HCT116 (cell line): ENCODE data around the gene PIP5KL1. TPM values are rescaled to one million over a fixed set of nuclear protein-coding genes. Genes with fewer than 3 reads are reported as not detected.

Source experiments
- ATAC-seq: fragments of 200-7000 bp; cut with Tn5 transposase; 2 replicates; pipeline ENCODE4 v1.9.1; 2020; ENCODE audit warnings: mild to moderate bottlenecking, moderate library complexity
- BruUV-seq: library from RNA; stranded (reverse); fragments of 400-500 nt; replicated peaks from 2 replicates; lab custom pipeline; 2021; lab: Mats Ljungman, UMichigan
- CTCF ChIA-PET: fragments of 300-600 bp; sonication (Branson Sonifier 250); formaldehyde crosslinking; loops from one replicate; lab custom pipeline; 2021; ENCODE audit warnings: antibody characterized with exemption; lab: Charles Lee
- POLR2A ChIA-PET: fragments of 300-600, 350-600 bp; sonication (Branson Sonifier 250); formaldehyde crosslinking; loops from one replicate; lab custom pipeline; 2021; ENCODE audit warnings: antibody characterized with exemption; lab: Charles Lee
- RAD21 ChIA-PET, 2 experiments: fragments of 300-600 bp; sonication (Branson Sonifier 250); formaldehyde crosslinking; loops; one replicate each; lab custom pipeline; 2023; ENCODE audit warnings: low total read pairs in 2 of 2; ENCODE audit not compliant: uncharacterized antibody in 2 of 2, unreplicated experiment in 2 of 2, low non-redundant PET in 1 of 2; lab: Charles Lee
- DNase-seq: peaks from one replicate; pipeline ENCODE4 v3.0.0-alpha.2; 2010; ENCODE audit warnings: low read depth, low spot score
- H2AFZ ChIP-seq: fragments of 200-600 bp; shearing (Covaris generic), sonication (generic); 2 replicates; pipeline ENCODE4 v1.6.1; 2017; ENCODE audit warnings: low read depth, mixed run types, mixed read lengths, antibody characterized with exemption, low read length; ENCODE audit not compliant: poor library complexity, severe bottlenecking
- H3K27ac ChIP-seq: 2 replicates; pipeline ENCODE4 v1.5.1; 2012; ENCODE audit warnings: low read depth, low read length
- H3K27me3 ChIP-seq: fragments of 200-600 bp; sonication (generic); 2 replicates; pipeline ENCODE4 v1.6.1; 2016; ENCODE audit warnings: mixed run types, low read length, mixed read lengths; ENCODE audit not compliant: insufficient read depth
- H3K36me3 ChIP-seq, 2 experiments: fragments of 200-500 bp in 1 of 2; fragments of 200-600 bp in 1 of 2; sonication (Bioruptor generic) in 1 of 2; sonication (generic) in 1 of 2; 2 replicates each; pipeline versions ENCODE4 v1.5.1 to v1.6.1; 2014 to 2016; ENCODE audit warnings: low read length in 2 of 2, inconsistent platforms in 1 of 2, mixed read lengths in 1 of 2, mixed run types in 1 of 2; ENCODE audit not compliant: insufficient read depth in 2 of 2, control insufficient read depth in 1 of 2
- H3K4me1 ChIP-seq, 2 experiments: fragments of 200-600 bp in 1 of 2; sonication (generic) in 1 of 2; 2 replicates each; pipeline versions ENCODE4 v1.5.1 to v1.6.1; 2012 to 2017; ENCODE audit warnings: low read length in 2 of 2, inconsistent platforms in 1 of 2, mild to moderate bottlenecking in 1 of 2, mixed read lengths in 1 of 2, mixed run types in 1 of 2, moderate library complexity in 1 of 2; ENCODE audit not compliant: insufficient read depth in 2 of 2, control insufficient read depth in 1 of 2
- H3K4me2 ChIP-seq: fragments of 200-600 bp; sonication (generic); 2 replicates; pipeline ENCODE4 v1.6.1; 2017; ENCODE audit warnings: mixed run types, low read length, mixed read lengths
- H3K4me3 ChIP-seq, 2 experiments: fragments of 200-600 bp in 1 of 2; sonication (generic) in 1 of 2; replicated peaks in 1 of 2; 2 replicates each; pipeline ENCODE4 v1.5.1; 2011 to 2016; ENCODE audit warnings: low read length in 2 of 2, control low read depth in 1 of 2, low read depth in 1 of 2, mild to moderate bottlenecking in 1 of 2, mixed read lengths in 1 of 2, mixed run types in 1 of 2
- H3K79me2 ChIP-seq: fragments of 200-600 bp; sonication (generic); 2 replicates; pipeline ENCODE4 v1.6.1; 2017; ENCODE audit warnings: mild to moderate bottlenecking, mixed run types, low read length, moderate library complexity, mixed read lengths; ENCODE audit not compliant: insufficient read depth
- H3K9ac ChIP-seq: fragments of 200-600 bp; sonication (generic); 2 replicates; pipeline ENCODE4 v1.6.1; 2016; ENCODE audit warnings: low read length, mixed read lengths
- H3K9me2 ChIP-seq: fragments of 200-600 bp; sonication (generic), shearing (Covaris generic); 2 replicates; pipeline ENCODE4 v1.6.1; 2017; ENCODE audit warnings: mixed run types, mild to moderate bottlenecking, moderate library complexity; ENCODE audit not compliant: insufficient read depth
- H3K9me3 ChIP-seq, 2 experiments: fragments of 200-500 bp in 1 of 2; fragments of 200-600 bp in 1 of 2; sonication (Bioruptor generic) in 1 of 2; sonication (generic) in 1 of 2; 2 replicates each; pipeline ENCODE4 v1.6.1; 2014 to 2017; ENCODE audit warnings: low read length in 2 of 2, mixed read lengths in 2 of 2, inconsistent platforms in 1 of 2, low read depth in 1 of 2, mild to moderate bottlenecking in 1 of 2, mixed run types in 1 of 2, moderate library complexity in 1 of 2; ENCODE audit not compliant: control insufficient read depth in 1 of 2, insufficient read depth in 1 of 2
- H4K20me1 ChIP-seq: fragments of 200-600 bp; sonication (generic), shearing (Covaris generic); 2 replicates; pipeline ENCODE4 v1.6.1; 2017; ENCODE audit warnings: mixed run types, mild to moderate bottlenecking, moderate library complexity; ENCODE audit not compliant: insufficient read depth
- ATF3 ChIP-seq: IDR thresholded peaks from 2 replicates; pipeline ENCODE4 v1.6.1; 2012
- CBX3 ChIP-seq: IDR thresholded peaks from 2 replicates; pipeline ENCODE4 v1.6.1; 2012; ENCODE audit warnings: low read depth
- CEBPB ChIP-seq: IDR thresholded peaks from 2 replicates; pipeline ENCODE4 v1.6.1; 2012; ENCODE audit warnings: low read depth
- EGR1 ChIP-seq: IDR thresholded peaks from 2 replicates; pipeline ENCODE4 v1.6.1; 2012; ENCODE audit warnings: low read depth
- FOSL1 ChIP-seq: IDR thresholded peaks from 2 replicates; pipeline ENCODE4 v1.6.1; 2012; ENCODE audit warnings: low read depth
- JUND ChIP-seq: IDR thresholded peaks from 2 replicates; pipeline ENCODE4 v1.6.1; 2012
- POLR2A ChIP-seq: IDR thresholded peaks from 2 replicates; pipeline ENCODE4 v1.7.0; 2011; ENCODE audit warnings: borderline replicate concordance; ENCODE audit not compliant: insufficient read depth, insufficient read length; ENCODE audit errors: extremely low read depth
- RAD21 ChIP-seq: IDR thresholded peaks from 2 replicates; pipeline ENCODE4 v1.6.1; 2012; ENCODE audit warnings: low read depth, mild to moderate bottlenecking
- SIN3A ChIP-seq: IDR thresholded peaks from 2 replicates; pipeline ENCODE4 v1.6.1; 2012; ENCODE audit warnings: low read depth
- TCF7L2 ChIP-seq: IDR thresholded peaks from 2 replicates; pipeline ENCODE4 v1.7.0; 2011; ENCODE audit warnings: borderline replicate concordance, inconsistent platforms; ENCODE audit not compliant: insufficient read depth, insufficient read length; ENCODE audit errors: extremely low read depth
- ZNF274 ChIP-seq: fragments of 200-500 bp; sonication (Bioruptor generic); IDR thresholded peaks from 2 replicates; pipeline ENCODE4 v1.6.1; 2014; ENCODE audit warnings: mild to moderate bottlenecking, low read depth, low read length, inconsistent platforms
- intact Hi-C: fragments of 100-400 bp; cut with micrococcal nuclease; formaldehyde crosslinking; loops from 2 replicates; pipeline ENCODE4 v1.10.0; 2022
- total RNA-seq: library from RNA; stranded (reverse); gene quantifications from one replicate; pipeline ENCODE4 v1.2.1, GENCODE V29; 2021; ENCODE audit not compliant: unreplicated experiment

Gene PIP5KL1
- total RNA-seq, 1 experiment from 2014 or later = 37.6 TPM

GRCh38 chr9:127974769-127975261 lies 44.2 kb upstream of the PIP5KL1 start:
- H3K36me3 ChIP-seq = no peaks in the 10 kb centered on the region
- H3K27ac ChIP-seq = no peak overlapping the region
- no peaks in the 10 kb centered on the region for H3K9me2 ChIP-seq
- H3K9ac ChIP-seq = no peak overlapping the region
- intact Hi-C loops = no loop called here
- ChIA-PET POLR2A (no interaction called here), RAD21 (no interaction called here), CTCF (no interaction called here)
- DNase-seq = no peak
- H3K4me3 ChIP-seq = no peak overlapping the region
- no peak overlapping the region for H2AFZ ChIP-seq
- peaks cover 97% of the 10 kb centered on the region for H3K79me2 ChIP-seq
- no peak for TF ChIP-seq JUND
- no peak for TF ChIP-seq SIN3A
- no peak for TF ChIP-seq POLR2A
- TF ChIP-seq ZNF274 = no peak
- TF ChIP-seq EGR1 = no peak
- TF ChIP-seq FOSL1 = no peak
- TF ChIP-seq TCF7L2 = no peak
- H3K9me3 ChIP-seq = no peaks in the 10 kb centered on the region
- H3K4me1 ChIP-seq = peaks cover 48 to 64% of the 10 kb centered on the region in 2 experiments
- H3K4me2 ChIP-seq = no peak overlapping the region
- no peaks in the 10 kb centered on the region for H3K27me3 ChIP-seq
- no TSS peak for BruUV-seq
- H4K20me1 ChIP-seq = no peaks in the 10 kb centered on the region
- ATAC-seq = no peak

- H3K4me2 ChIP-seq = no peak overlapping the region
- H3K9me3 ChIP-seq = no peaks in the 10 kb centered on the region
- ATAC-seq = no peak
- H3K36me3 ChIP-seq = no peaks in the 10 kb centered on the region
- intact Hi-C loops = no loop called here
- H3K9me2 ChIP-seq = no peaks in the 10 kb centered on the region
- TF ChIP-seq RAD21 = no peak
- TF ChIP-seq CBX3 = no peak
- no peak for TF ChIP-seq CEBPB
- no peak for TF ChIP-seq JUND
- TF ChIP-seq POLR2A = no peak
- no peak for TF ChIP-seq ATF3
- TF ChIP-seq EGR1 = no peak
- TF ChIP-seq, all 23 proteins: peak for 0
- H3K4me1 ChIP-seq = peaks cover 54 to 64% of the 10 kb centered on the region in 2 experiments
- no peaks in the 10 kb centered on the region for H4K20me1 ChIP-seq
- ChIA-PET RAD21 (no interaction called here), POLR2A (no interaction called here), CTCF (no interaction called here)
- no peaks in the 10 kb centered on the region for H3K27me3 ChIP-seq
- peak overlapping the region; percentile 20; the same call in 1 of the 2 replicates for H3K27ac ChIP-seq
- no TSS peak for BruUV-seq
- no peak for DNase-seq
- no peak overlapping the region for H2AFZ ChIP-seq
- H3K9ac ChIP-seq = no peak overlapping the region
- H3K4me3 ChIP-seq = no peak overlapping the region
- peaks cover 97% of the 10 kb centered on the region for H3K79me2 ChIP-seq
Observed at GRCh38 chr9:127974001-127974768, 43.6 kb upstream of the PIP5KL1 start.
